H1 (cell line): ENCODE measurements around the gene TMED9. TPM values are rescaled to one million over a fixed set of nuclear protein-coding genes. Genes with fewer than 3 reads are reported as not detected.

Source experiments
- CTCF ChIA-PET: fragments of 300-600 bp; sonication (Branson Sonifier 250); formaldehyde crosslinking; loops from one replicate; lab custom pipeline; 2021; ENCODE audit not compliant: partially characterized antibody; lab: Charles Lee
- POLR2A ChIA-PET: fragments of 300-600 bp; sonication (Branson Sonifier 250); formaldehyde crosslinking; loops from one replicate; lab custom pipeline; 2021; ENCODE audit warnings: inconsistent platforms; ENCODE audit not compliant: partially characterized antibody; lab: Charles Lee
- DNase-seq, 2 experiments: peaks; one replicate each; pipeline versions ENCODE4 v3.0.0 to v3.0.0-alpha.2; 2010 to 2022; ENCODE audit warnings: low spot score in 2 of 2, low read depth in 1 of 2, mixed read lengths in 1 of 2
- FAIRE-seq: peaks from 2 replicates; lab custom pipeline; 2011; peaks lifted over from hg19 to GRCh38; lab: Jason Lieb, UNC
- H2AFZ ChIP-seq: 2 replicates; pipeline ENCODE4 v1.8.1; 2012; ENCODE audit warnings: low read length, inconsistent platforms
- H2AK5ac ChIP-seq: 2 replicates; pipeline ENCODE4 v1.6.1; 2013; ENCODE audit warnings: low read depth, low read length
- H2BK120ac ChIP-seq: replicated peaks from 2 replicates; pipeline ENCODE3; 2013; ENCODE audit warnings: low read depth, low read length, inconsistent platforms
- H2BK12ac ChIP-seq: 2 replicates; pipeline ENCODE4 v1.6.1; 2013; ENCODE audit warnings: low read depth, low read length
- H2BK15ac ChIP-seq: 2 replicates; pipeline ENCODE4 v1.6.1; 2013; ENCODE audit warnings: low read length
- H2BK20ac ChIP-seq: 2 replicates; pipeline ENCODE4 v1.6.1; 2013; ENCODE audit warnings: low read length
- H2BK5ac ChIP-seq: 2 replicates; pipeline ENCODE4 v1.6.1; 2013; ENCODE audit warnings: low read depth, low read length
- H3K14ac ChIP-seq: 2 replicates; pipeline ENCODE4 v1.6.1; 2013; ENCODE audit warnings: inconsistent platforms; ENCODE audit not compliant: insufficient read length
- H3K18ac ChIP-seq: 2 replicates; pipeline ENCODE4 v1.6.1; 2013; ENCODE audit warnings: low read length; ENCODE audit errors: extremely low read depth
- H3K23ac ChIP-seq: 2 replicates; pipeline ENCODE4 v1.6.1; 2013; ENCODE audit warnings: inconsistent platforms; ENCODE audit not compliant: insufficient read length
- H3K23me2 ChIP-seq: 2 replicates; pipeline ENCODE4 v1.6.1; 2013; ENCODE audit warnings: low read depth, low read length
- H3K27ac ChIP-seq: 2 replicates; pipeline ENCODE4 v1.6.1; 2011; ENCODE audit warnings: low read depth, low read length, inconsistent platforms
- H3K27me3 ChIP-seq, 4 experiments: replicated peaks in 1 of 4; 1 replicate in 1 of 4; 2 replicates in 3 of 4; pipeline versions ENCODE4 v1.6.1 to v1.8.1; 2011 to 2013; ENCODE audit warnings: low read length in 3 of 4, mild to moderate bottlenecking in 3 of 4, inconsistent platforms in 2 of 4, mixed read lengths in 2 of 4, moderate library complexity in 1 of 4; ENCODE audit not compliant: control insufficient read depth in 3 of 4, insufficient read depth in 3 of 4; ENCODE audit errors: extremely low read depth in 1 of 4
- H3K36me3 ChIP-seq, 4 experiments: 2 replicates each; pipeline versions ENCODE4 v1.6.1 to v1.8.1; 2011 to 2013; ENCODE audit warnings: mild to moderate bottlenecking in 4 of 4, low read length in 3 of 4, moderate library complexity in 2 of 4, control low read depth in 1 of 4, inconsistent platforms in 1 of 4; ENCODE audit not compliant: insufficient read depth in 4 of 4, control insufficient read depth in 2 of 4
- H3K4ac ChIP-seq: replicated peaks from 2 replicates; pipeline ENCODE3; 2013; ENCODE audit warnings: low read length, low read depth, mixed read lengths, inconsistent platforms; ENCODE audit not compliant: insufficient read length
- H3K4me1 ChIP-seq, 4 experiments: replicated peaks in 1 of 4; 1 replicate in 1 of 4; 2 replicates in 3 of 4; pipeline versions ENCODE4 v1.6.1 to v1.8.1; 2011 to 2013; ENCODE audit warnings: low read length in 3 of 4, inconsistent platforms in 2 of 4, mixed read lengths in 1 of 4; ENCODE audit not compliant: insufficient read depth in 4 of 4, control insufficient read depth in 3 of 4
- H3K4me2 ChIP-seq, 2 experiments: 2 replicates each; pipeline versions ENCODE4 v1.6.1 to v1.8.1; 2011 to 2013; ENCODE audit warnings: low read depth in 2 of 2, low read length in 2 of 2, control low read depth in 1 of 2, inconsistent platforms in 1 of 2, mild to moderate bottlenecking in 1 of 2; ENCODE audit not compliant: insufficient read depth in 1 of 2
- H3K4me3 ChIP-seq, 4 experiments: fragments of 200-600, 300-600 bp in 1 of 4; sonication (generic), shearing (Covaris generic), sonication (Bioruptor Twin) in 1 of 4; 2 replicates each; pipeline versions ENCODE4 v1.5.1 to v1.8.1; 2011 to 2016; ENCODE audit warnings: low read length in 4 of 4, low read depth in 3 of 4, control low read depth in 2 of 4, inconsistent platforms in 2 of 4, mild to moderate bottlenecking in 2 of 4, mixed read lengths in 1 of 4, moderate library complexity in 1 of 4; ENCODE audit not compliant: insufficient read depth in 2 of 4; ENCODE audit errors: extremely low read depth in 1 of 4
- H3K56ac ChIP-seq: replicated peaks from 2 replicates; pipeline ENCODE3; 2013; ENCODE audit warnings: low read depth, mild to moderate bottlenecking, mixed read lengths, low read length, inconsistent platforms; ENCODE audit not compliant: insufficient read length
- H3K79me1 ChIP-seq: 2 replicates; pipeline ENCODE4 v1.6.1; 2013; ENCODE audit warnings: low read depth, low read length, control low read depth
- H3K79me2 ChIP-seq, 2 experiments: 2 replicates each; pipeline versions ENCODE4 v1.6.1 to v1.8.1; 2012 to 2013; ENCODE audit warnings: low read length in 2 of 2, mild to moderate bottlenecking in 2 of 2, inconsistent platforms in 1 of 2; ENCODE audit not compliant: insufficient read depth in 2 of 2, control insufficient read depth in 1 of 2
- H3K9ac ChIP-seq, 4 experiments: replicated peaks in 1 of 4; 1 replicate in 1 of 4; 2 replicates in 3 of 4; pipeline versions ENCODE4 v1.6.1 to v1.8.1; 2011 to 2013; ENCODE audit warnings: low read depth in 3 of 4, low read length in 3 of 4, control low read depth in 2 of 4, mild to moderate bottlenecking in 2 of 4, moderate library complexity in 2 of 4, inconsistent platforms in 1 of 4; ENCODE audit errors: extremely low read depth in 1 of 4
- H3K9me3 ChIP-seq, 2 experiments: 2 replicates each; pipeline versions ENCODE4 v1.6.1 to v1.8.1; 2012 to 2013; ENCODE audit warnings: mild to moderate bottlenecking in 2 of 2, moderate library complexity in 2 of 2, control low read depth in 1 of 2, inconsistent platforms in 1 of 2, low read depth in 1 of 2, low read length in 1 of 2, mixed read lengths in 1 of 2; ENCODE audit not compliant: insufficient read depth in 2 of 2
- H4K20me1 ChIP-seq, 2 experiments: replicated peaks in 1 of 2; 2 replicates each; pipeline versions ENCODE3 to v1.8.1; 2011 to 2013; ENCODE audit warnings: inconsistent platforms in 2 of 2, low read length in 2 of 2, mild to moderate bottlenecking in 1 of 2; ENCODE audit not compliant: insufficient read depth in 2 of 2, control insufficient read depth in 1 of 2
- H4K5ac ChIP-seq: 2 replicates; pipeline ENCODE4 v1.6.1; 2013; ENCODE audit warnings: low read length, low read depth, mixed read lengths, inconsistent platforms; ENCODE audit not compliant: insufficient read length
- H4K8ac ChIP-seq: 2 replicates; pipeline ENCODE4 v1.8.0; 2013; ENCODE audit warnings: mild to moderate bottlenecking, moderate library complexity, low read length, inconsistent platforms; ENCODE audit not compliant: insufficient read depth; ENCODE audit errors: extremely low read depth
- H4K91ac ChIP-seq: replicated peaks from 2 replicates; pipeline ENCODE3; 2013; ENCODE audit warnings: low read length, mixed read lengths, inconsistent platforms; ENCODE audit not compliant: insufficient read length
- EGR1 ChIP-seq: IDR thresholded peaks from 2 replicates; pipeline ENCODE4 v1.6.1; 2011; ENCODE audit warnings: low read depth, low read length, borderline replicate concordance
- HDAC6 ChIP-seq: IDR thresholded peaks from one replicate; pipeline ENCODE4 v1.7.1; 2012; ENCODE audit warnings: low read depth, mild to moderate bottlenecking, inconsistent platforms, low read length, moderate library complexity
- JUND ChIP-seq: IDR thresholded peaks from 2 replicates; pipeline ENCODE4 v1.6.1; 2011; ENCODE audit warnings: mild to moderate bottlenecking, improper control_type of control experiment, low read length
- MAX ChIP-seq: IDR thresholded peaks from 2 replicates; pipeline ENCODE4 v1.6.1; 2012; ENCODE audit warnings: inconsistent platforms
- NANOG ChIP-seq: IDR thresholded peaks from 2 replicates; pipeline ENCODE4 v1.6.1; 2011; ENCODE audit warnings: low read length, low read depth, mild to moderate bottlenecking, inconsistent platforms; ENCODE audit not compliant: insufficient read depth, poor library complexity, severe bottlenecking
- PHF8 ChIP-seq: fragments of 200-600 bp; sonication (generic); conservative IDR thresholded peaks from 2 replicates; pipeline ENCODE4 v1.7.1; 2012; ENCODE audit warnings: low read depth, mild to moderate bottlenecking, inconsistent platforms, low read length, moderate library complexity
- RBBP5 ChIP-seq: IDR thresholded peaks from 2 replicates; pipeline ENCODE4 v1.7.1; 2012; ENCODE audit warnings: low read depth, mild to moderate bottlenecking, inconsistent platforms, low read length, moderate library complexity, borderline replicate concordance
- RFX5 ChIP-seq: IDR thresholded peaks from 2 replicates; pipeline ENCODE4 v1.6.1; 2011; ENCODE audit warnings: low read depth, low read length, improper control_type of control experiment, borderline replicate concordance
- SAP30 ChIP-seq: fragments of 300-600 bp; sonication (generic); IDR thresholded peaks from 2 replicates; pipeline ENCODE4 v1.7.1; 2012; ENCODE audit warnings: low read length, moderate library complexity, mild to moderate bottlenecking, inconsistent platforms; ENCODE audit not compliant: insufficient read depth, insufficient replicate concordance
- SIX5 ChIP-seq: IDR thresholded peaks from 2 replicates; pipeline ENCODE4 v1.6.1; 2011; ENCODE audit warnings: mild to moderate bottlenecking, low read depth, low read length
- SUZ12 ChIP-seq: fragments of 200-600 bp; sonication (generic); IDR thresholded peaks from 2 replicates; pipeline ENCODE4 v1.6.1; 2012; ENCODE audit warnings: mild to moderate bottlenecking, inconsistent platforms, low read length, moderate library complexity, mixed read lengths
- USF2 ChIP-seq: IDR thresholded peaks from 2 replicates; pipeline ENCODE4 v1.6.1; 2011; ENCODE audit warnings: low read length, improper control_type of control experiment
- WGBS, 2 experiments: shearing (Covaris generic) in 1 of 2; methylation state at CpG; one replicate each; pipeline versions ENCODE4 v1.1.6 to v1.1.7; 2013 to 2015; ENCODE audit warnings: low lambda C conversion rate in 2 of 2, mixed read lengths in 2 of 2, inconsistent platforms in 1 of 2, low coverage in 1 of 2, missing lambda C conversion rate in 1 of 2; ENCODE audit not compliant: insufficient replicate concordance in 2 of 2, insufficient coverage in 1 of 2, insufficient read length in 1 of 2; ENCODE audit errors: extremely low coverage in 1 of 2, missing lambda C conversion rate in 1 of 2; 5-methylcytosine and 5-hydroxymethylcytosine counted together
- polyA plus RNA-seq, 7 experiments: library from polyadenylated mRNA; depleted of rRNA in 3 of 7; stranded (reverse) in 5 of 7; unstranded in 2 of 7; fragments of >200 nt in 5 of 7; fragments of 200-250 nt in 2 of 7; gene quantifications; 1 replicate in 5 of 7; 2 replicates in 1 of 7; 4 replicates in 1 of 7; pipeline versions ENCODE4 v1.2.1 to v1.2.3, GENCODE V29; 2011 to 2013; ENCODE audit warnings: missing spikeins in 2 of 7, mixed read lengths in 2 of 7
- total RNA-seq: library from RNA; stranded (reverse); fragmentation: NEBNext Ultra II Directional; extraction: Animal tissue kit (Norgen Biotek cat#: 25700); gene quantifications from 2 replicates; pipeline ENCODE4 v1.2.1, GENCODE V29; 2021

The TMED9 gene
- total and polyA plus RNA-seq, 2 of the 8 experiments (the other 6 are each of a cell fraction or from before 2014, with no cell fraction given): 130 to 160 TPM

- no peak overlapping the region for H2AFZ ChIP-seq
- FAIRE-seq (no peak), DNase-seq (no peak)
- no peak overlapping the region for H4K8ac ChIP-seq
- no peaks in the 10 kb centered on the region; the same call in none of the 2 replicates for H3K79me1 ChIP-seq
- no peak overlapping the region for H2BK5ac ChIP-seq
- H3K56ac ChIP-seq: no peak overlapping the region
- H3K4ac ChIP-seq: no peak overlapping the region
- H2BK15ac ChIP-seq: no peak overlapping the region; the same call in 1 of the 2 replicates
- no peak overlapping the region for H2BK20ac ChIP-seq
- H3K79me2 ChIP-seq: peaks cover 0 to 4% of the 10 kb centered on the region in 2 experiments; a peak in 1 of 4 replicates
- H3K9me3 ChIP-seq: no peaks in the 10 kb centered on the region
- H3K23ac ChIP-seq: no peak overlapping the region
- peaks cover 2% of the 10 kb centered on the region for H3K23me2 ChIP-seq
- ChIA-PET CTCF (interaction anchor here (0.8 to 1.1 kb wide), 2 partner anchors 12 to 14 kb away, joined by 3 read pairs; partner anchors contain the start of gene TMED9), POLR2A (interaction anchor here (4.2 kb wide), 1 partner anchor 13 kb away, joined by 19 read pairs; the partner anchor contains the start of gene TMED9)
- H2BK12ac ChIP-seq: no peak overlapping the region
- H4K91ac ChIP-seq: no peak overlapping the region
- H4K5ac ChIP-seq: no peak overlapping the region
- H3K36me3 ChIP-seq: peaks cover 0 to 7% (median 0%) of the 10 kb centered on the region in 4 experiments; a peak in 2 of 8 replicates
- no peak overlapping the region for H3K4me3 ChIP-seq
- no peak overlapping the region for H2AK5ac ChIP-seq
- peaks cover 0 to 19% (median 11%) of the 10 kb centered on the region in 4 experiments; a peak in 5 of 7 replicates for H3K4me1 ChIP-seq
- no peak overlapping the region for H2BK120ac ChIP-seq
- no peak overlapping the region for H3K18ac ChIP-seq
- no peak overlapping the region for H3K9ac ChIP-seq
- H3K27me3 ChIP-seq: peaks cover 0 to 1% (median 0%) of the 10 kb centered on the region in 4 experiments; a peak in 2 of 7 replicates
- H4K20me1 ChIP-seq: peaks cover 0 to 2% of the 10 kb centered on the region in 2 experiments
- no peak overlapping the region for H3K14ac ChIP-seq
- H3K4me2 ChIP-seq: no peak overlapping the region
- WGBS, 2 experiments: 96% methylated on average over 5 of the region's 6 CpGs; no CpG with 5 or more reads in 1 of the 2 experiments
- H3K27ac ChIP-seq: no peak overlapping the region
- TF ChIP-seq NANOG (no peak), RFX5 (no peak), PHF8 (no peak), RBBP5 (no peak), HDAC6 (no peak), SIX5 (no peak), EGR1 (no peak), SUZ12 (no peak), SAP30 (no peak), MAX (no peak), JUND (no peak), USF2 (no peak)
Measured at GRCh38 chr5:177605667-177606066, 13.7 kb downstream of the TMED9 start.
